ENCODE measurements around the gene UBE2D3.

DNA sequence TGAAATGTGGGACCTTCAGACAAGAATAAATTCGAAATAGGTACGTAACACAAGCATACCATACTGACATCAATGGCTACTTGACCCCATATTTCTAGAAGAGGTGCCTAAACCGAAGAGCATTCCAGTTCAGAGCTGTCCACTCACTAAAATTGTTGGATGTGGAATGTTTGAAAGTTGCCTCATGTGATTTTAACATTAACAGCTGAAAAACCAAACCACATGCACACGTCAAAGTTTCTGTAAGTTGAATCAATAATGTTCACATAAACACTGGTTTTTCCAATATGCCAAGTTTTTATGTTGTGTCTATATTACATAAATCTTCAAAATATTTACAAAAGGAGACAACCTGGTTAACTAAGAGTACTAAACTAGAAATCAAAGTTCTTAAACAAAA is 3.5 kb downstream of the UBE2D3 start:
- no peak for TF ChIP-seq POLR2A (IDR thresholded peaks at IDR 0.05)
- TF ChIP-seq, protein P1, sequence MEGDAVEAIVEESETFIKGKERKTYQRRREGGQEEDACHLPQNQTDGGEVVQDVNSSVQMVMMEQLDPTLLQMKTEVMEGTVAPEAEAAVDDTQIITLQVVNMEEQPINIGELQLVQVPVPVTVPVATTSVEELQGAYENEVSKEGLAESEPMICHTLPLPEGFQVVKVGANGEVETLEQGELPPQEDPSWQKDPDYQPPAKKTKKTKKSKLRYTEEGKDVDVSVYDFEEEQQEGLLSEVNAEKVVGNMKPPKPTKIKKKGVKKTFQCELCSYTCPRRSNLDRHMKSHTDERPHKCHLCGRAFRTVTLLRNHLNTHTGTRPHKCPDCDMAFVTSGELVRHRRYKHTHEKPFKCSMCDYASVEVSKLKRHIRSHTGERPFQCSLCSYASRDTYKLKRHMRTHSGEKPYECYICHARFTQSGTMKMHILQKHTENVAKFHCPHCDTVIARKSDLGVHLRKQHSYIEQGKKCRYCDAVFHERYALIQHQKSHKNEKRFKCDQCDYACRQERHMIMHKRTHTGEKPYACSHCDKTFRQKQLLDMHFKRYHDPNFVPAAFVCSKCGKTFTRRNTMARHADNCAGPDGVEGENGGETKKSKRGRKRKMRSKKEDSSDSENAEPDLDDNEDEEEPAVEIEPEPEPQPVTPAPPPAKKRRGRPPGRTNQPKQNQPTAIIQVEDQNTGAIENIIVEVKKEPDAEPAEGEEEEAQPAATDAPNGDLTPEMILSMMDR (IDR thresholded peaks at IDR 0.05), result no peak
- TF ChIP-seq POLR2AphosphoS5 (IDR thresholded peaks at IDR 0.05), result no peak
